ENCODE measurements around the gene TXK.

Gene TXK

GRCh38 chr4:48100256-48100655 is 33.8 kb downstream of the TXK start:
- DNase-seq: no peak

GRCh38 chr4:48095441-48095840 is 38.6 kb downstream of the TXK start:
- DNase-seq: no peak

GRCh38 chr4:48093991-48094416 is 40.0 kb downstream of the TXK start:
- no peak for DNase-seq

GRCh38 chr4:48090621-48091020 is 43.4 kb downstream of the TXK start:
- no peak for DNase-seq

GRCh38 chr4:48085821-48086589 is 48.0 kb downstream of the TXK start:
- no peak for DNase-seq

- DNase-seq: no peak
These were observed 51.1 kb downstream of the TXK start for GRCh38 chr4:48082956-48083355.

GRCh38 chr4:48081196-48081595 is 52.9 kb downstream of the TXK start:
- no peak for DNase-seq

GRCh38 chr4:48079972-48080391 is 54.1 kb downstream of the TXK start:
- no peak for DNase-seq

- no peak for DNase-seq
These were observed 55.0 kb downstream of the TXK start for GRCh38 chr4:48078862-48079655.

- DNase-seq: no peak
These were observed 55.6 kb downstream of the TXK start for GRCh38 chr4:48078425-48078824.

GRCh38 chr4:48074657-48075056 is 59.4 kb downstream of the TXK start:
- no peak for DNase-seq

- DNase-seq: no peak
These were observed 60.4 kb downstream of the TXK start for GRCh38 chr4:48073567-48074103.

GRCh38 chr4:48071191-48071590 is 62.9 kb downstream of the TXK start:
- DNase-seq: no peak

- DNase-seq: no peak
These were observed 65.0 kb downstream of the TXK start for GRCh38 chr4:48069026-48069425.

GRCh38 chr4:48068182-48068581 is 65.9 kb downstream of the TXK start:
- DNase-seq: no peak

- DNase-seq: no peak
These were observed 66.5 kb downstream of the TXK start for GRCh38 chr4:48067536-48067935.

- DNase-seq: no peak
These were observed 68.4 kb downstream of the TXK start for GRCh38 chr4:48065587-48066052.

- no peak for DNase-seq
These were observed 69.7 kb downstream of the TXK start for GRCh38 chr4:48064349-48064748.

GRCh38 chr4:48058617-48059530 is 75.2 kb downstream of the TXK start:
- no peak for DNase-seq

GRCh38 chr4:48051078-48051477 is 83.0 kb downstream of the TXK start:
- no peak for DNase-seq

- no peak for DNase-seq
These were observed 84.6 kb downstream of the TXK start for GRCh38 chr4:48049483-48049882.

GRCh38 chr4:48047896-48048295 is 86.2 kb downstream of the TXK start:
- DNase-seq: no peak

- DNase-seq: no peak
These were observed 86.6 kb downstream of the TXK start for GRCh38 chr4:48047421-48047844.

Data from NCI-H524 treated with DMSO at 0.1 percent for 48 hours (cell line).